Measurements from ENCODE around the gene ELK4. TPM values are rescaled to one million over a fixed set of nuclear protein-coding genes. Genes with fewer than 3 reads are reported as not detected.

Gene ELK4
- total RNA-seq, 8 experiments from 2014 or later, result 6.8 to 21.3 (median 11.5) TPM

- in situ Hi-C loops (cut with MboI; ENCODE audit: low pct_unique_long_range_greater_than_20kb in 2 of 9, low sequenced_read_pairs in 9 of 9, unreplicated experiment in 9 of 9), result no loop called here
- 0 to 80% (median 51%) methylated on average over 1 to 2 of the region's 2 CpGs; no CpG with 5 or more reads in 2 of the 10 experiments for WGBS, 10 experiments
These were observed 60.8 kb downstream of the ELK4 start for GRCh38 chr1:205570796-205571537.

GRCh38 chr1:205570173-205570501, 61.7 kb downstream of the ELK4 start:
- in situ Hi-C loops (cut with MboI; ENCODE audit: low pct_unique_long_range_greater_than_20kb in 2 of 9, low sequenced_read_pairs in 9 of 9, unreplicated experiment in 9 of 9), result no loop called here
- ATAC-seq (replicated peaks in 6 of 8), result no peak
- Histone ChIP-seq H3K4me3 (no peak overlapping the region), H3K4me1 (replicated peaks in 1 of 2) (peaks cover 14 to 23% of the 10 kb centered on the region in 2 donors), H3K27ac (peak overlapping the region in 1 of 2 donors; percentile 72)
- WGBS, 10 experiments, result 0 to 94% (median 68%) methylated on average over 1 to 7 of the region's 7 CpGs; no CpG with 5 or more reads in 2 of the 10 experiments

More at GRCh38 chr1:205570796-205571537, 60.8 kb downstream of the ELK4 start:
- ATAC-seq (replicated peaks in 6 of 8), result no peak
- Histone ChIP-seq H3K27ac (no peak overlapping the region), H3K4me3 (no peak overlapping the region), H3K4me1 (replicated peaks in 1 of 2) (peaks cover 14 to 23% of the 10 kb centered on the region in 2 donors)

- in situ Hi-C loops (cut with MboI; ENCODE audit: low pct_unique_long_range_greater_than_20kb in 2 of 9, low sequenced_read_pairs in 9 of 9, unreplicated experiment in 9 of 9), result no loop called here
- peaks cover 14 to 23% of the 10 kb centered on the region in 2 donors for H3K4me1 ChIP-seq (replicated peaks in 1 of 2)
- WGBS, 10 experiments, result 29 to 60% (median 58%) methylated on average over 1 to 2 of the region's 22 CpGs; no CpG with 5 or more reads in 6 of the 10 experiments
- peak overlapping the region; percentile 28 to 42 (median 32) for H3K4me3 ChIP-seq
- H3K27ac ChIP-seq, result peak overlapping the region in 1 of 2 donors; percentile 72
- ATAC-seq (replicated peaks in 6 of 8), result peak in 6 of 8 experiments; percentile 15 to 90 (median 86)
These were observed 62.2 kb downstream of the ELK4 start for GRCh38 chr1:205569411-205570172.

- ATAC-seq (replicated peaks in 6 of 8), result peak; percentile 63 to 76 (median 70)
- WGBS, 10 experiments, result 0 to 65% (median 16%) methylated on average over 2 to 8 of the region's 90 CpGs; no CpG with 5 or more reads in 6 of the 10 experiments
- H3K4me1 ChIP-seq (replicated peaks in 1 of 2), result peaks cover 14 to 23% of the 10 kb centered on the region in 2 donors
- in situ Hi-C loops (cut with MboI; ENCODE audit: low pct_unique_long_range_greater_than_20kb in 2 of 9, low sequenced_read_pairs in 9 of 9, unreplicated experiment in 9 of 9), result no loop called here
- peak overlapping the region; percentile 28 to 42 (median 32) for H3K4me3 ChIP-seq
- H3K27ac ChIP-seq, result peak overlapping the region in 1 of 2 donors; percentile 43
These were observed 63.1 kb downstream of the ELK4 start for GRCh38 chr1:205568469-205569361.

GRCh38 chr1:205568135-205568468, 63.7 kb downstream of the ELK4 start:
- 0 to 67% (median 37%) methylated on average over 1 to 5 of the region's 5 CpGs; no CpG with 5 or more reads in 4 of the 10 experiments for WGBS, 10 experiments
- Histone ChIP-seq H3K27ac (no peak overlapping the region), H3K4me1 (replicated peaks in 1 of 2) (peaks cover 14 to 23% of the 10 kb centered on the region in 2 donors), H3K4me3 (peak overlapping the region in 3 of 5 donors; percentile 28 to 32 (median 32))
- no peak for ATAC-seq (replicated peaks in 6 of 8)
- in situ Hi-C loops (cut with MboI; ENCODE audit: low pct_unique_long_range_greater_than_20kb in 2 of 9, low sequenced_read_pairs in 9 of 9, unreplicated experiment in 9 of 9), result no loop called here

- Histone ChIP-seq H3K4me3 (no peak overlapping the region), H3K4me1 (replicated peaks in 1 of 2) (peaks cover 14 to 23% of the 10 kb centered on the region in 2 donors), H3K27ac (no peak overlapping the region)
- in situ Hi-C loops (cut with MboI; ENCODE audit: low pct_unique_long_range_greater_than_20kb in 2 of 9, low sequenced_read_pairs in 9 of 9, unreplicated experiment in 9 of 9), result no loop called here
- no peak for ATAC-seq (replicated peaks in 6 of 8)
- 0 to 84% (median 74%) methylated on average over 1 to 4 of the region's 6 CpGs; no CpG with 5 or more reads in 4 of the 10 experiments for WGBS, 10 experiments
These were observed 64.1 kb downstream of the ELK4 start for GRCh38 chr1:205567716-205568115.

- 51 to 100% (median 65%) methylated on average over 1 to 3 of the region's 3 CpGs; no CpG with 5 or more reads in 2 of the 10 experiments for WGBS, 10 experiments
- Histone ChIP-seq H3K4me1 (replicated peaks in 1 of 2) (peaks cover 14 to 23% of the 10 kb centered on the region in 2 donors), H3K27ac (no peak overlapping the region), H3K4me3 (no peak overlapping the region)
- in situ Hi-C loops (cut with MboI; ENCODE audit: low pct_unique_long_range_greater_than_20kb in 2 of 9, low sequenced_read_pairs in 9 of 9, unreplicated experiment in 9 of 9), result no loop called here
- no peak for ATAC-seq (replicated peaks in 6 of 8)
These were observed 66.0 kb downstream of the ELK4 start for GRCh38 chr1:205565799-205566198.

GRCh38 chr1:205563927-205564441, 67.8 kb downstream of the ELK4 start:
- H3K27ac ChIP-seq, result no peak overlapping the region
- no peak overlapping the region for H3K4me3 ChIP-seq
- in situ Hi-C loops (cut with MboI; ENCODE audit: low pct_unique_long_range_greater_than_20kb in 2 of 9, low sequenced_read_pairs in 9 of 9, unreplicated experiment in 9 of 9), result no loop called here
- peak in 3 of 8 experiments; percentile 67 to 79 (median 68) for ATAC-seq (replicated peaks in 6 of 8)
- 10 to 83% (median 60%) methylated on average over 1 to 5 of the region's 5 CpGs; no CpG with 5 or more reads in 1 of the 10 experiments for WGBS, 10 experiments
- H3K4me1 ChIP-seq (replicated peaks in 1 of 2), result peaks cover 4 to 14% of the 10 kb centered on the region in 2 donors

GRCh38 chr1:205561501-205562203, 70.2 kb downstream of the ELK4 start:
- no peak overlapping the region for H3K4me3 ChIP-seq
- WGBS, 10 experiments, result 88 to 100% (median 100%) methylated on average over 1 of the region's 1 CpG; no CpG with 5 or more reads in 5 of the 10 experiments
- no peak for ATAC-seq (replicated peaks in 6 of 8)
- no peaks in the 10 kb centered on the region for H3K4me1 ChIP-seq (replicated peaks in 1 of 2)
- H3K27ac ChIP-seq, result no peak overlapping the region
- in situ Hi-C loops (cut with MboI; ENCODE audit: low pct_unique_long_range_greater_than_20kb in 2 of 9, low sequenced_read_pairs in 9 of 9, unreplicated experiment in 9 of 9), result no loop called here

Measured in motor neuron (in vitro differentiated cells).